ENCODE data around the gene MYL6B.
"Not testable (repeated sequence)": the region's sequence is repeated elsewhere in the genome, so short reads cannot be mapped to it uniquely, and the experiment has no call there.

MYL6B gene

DNA sequence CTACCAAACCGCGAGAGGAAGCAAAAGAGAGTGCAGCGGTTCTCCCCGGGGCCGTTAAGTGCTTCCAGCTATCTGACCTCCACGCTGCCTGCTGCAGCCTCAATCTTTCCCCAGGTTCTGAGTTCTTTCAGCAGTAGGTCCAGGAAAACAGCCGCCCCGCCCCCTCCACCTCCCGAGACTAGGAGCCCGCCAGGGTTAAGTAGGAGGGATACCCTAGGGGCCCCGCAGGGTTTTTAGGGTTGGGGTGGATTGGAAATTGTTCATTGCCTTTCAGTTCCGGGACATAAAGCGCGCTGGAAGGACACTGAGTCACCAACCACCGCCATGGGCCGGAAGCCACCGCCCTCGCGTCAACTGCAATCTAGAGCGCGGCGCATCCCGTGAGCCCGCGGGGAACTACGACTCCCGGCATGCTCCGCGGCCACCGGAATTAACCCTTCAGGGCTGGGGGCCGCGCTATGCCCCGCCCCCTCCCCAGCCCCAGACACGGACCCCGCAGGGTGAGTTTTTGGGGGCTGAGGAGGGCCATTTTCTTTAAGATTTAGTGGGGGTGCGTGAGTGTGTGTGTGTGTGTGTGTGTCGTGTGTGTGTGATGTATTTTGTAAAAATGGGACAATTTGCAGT is at the start of gene MYL6B:
TSS of gene MYL6B (plus strand) at position 456 of the 624 bp plus-strand sequence. CDS start 1,332 bp downstream, outside the sequence.
- DNase-seq: peak; percentile 88 to 92

DNA sequence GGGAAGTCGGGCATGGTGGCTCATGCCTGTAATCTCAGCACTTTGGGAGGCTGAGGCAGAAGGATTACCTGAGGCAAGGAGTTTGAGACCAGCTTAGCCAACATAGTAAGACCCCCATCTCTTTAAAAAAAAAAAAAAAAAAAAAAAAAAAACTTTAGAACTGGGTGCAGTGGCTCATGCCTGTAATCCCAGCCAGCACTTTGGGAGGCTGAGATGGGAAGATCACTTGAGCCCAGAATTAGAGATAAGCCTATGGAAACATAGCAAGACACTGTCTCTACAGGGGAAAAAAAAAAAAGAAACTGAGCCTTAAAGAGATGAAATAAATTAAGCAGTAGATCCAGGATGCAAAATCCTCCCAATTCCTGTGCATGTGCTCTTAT is 49.7 kb upstream of the MYL6B start:
- DNase-seq: no peak

DNA sequence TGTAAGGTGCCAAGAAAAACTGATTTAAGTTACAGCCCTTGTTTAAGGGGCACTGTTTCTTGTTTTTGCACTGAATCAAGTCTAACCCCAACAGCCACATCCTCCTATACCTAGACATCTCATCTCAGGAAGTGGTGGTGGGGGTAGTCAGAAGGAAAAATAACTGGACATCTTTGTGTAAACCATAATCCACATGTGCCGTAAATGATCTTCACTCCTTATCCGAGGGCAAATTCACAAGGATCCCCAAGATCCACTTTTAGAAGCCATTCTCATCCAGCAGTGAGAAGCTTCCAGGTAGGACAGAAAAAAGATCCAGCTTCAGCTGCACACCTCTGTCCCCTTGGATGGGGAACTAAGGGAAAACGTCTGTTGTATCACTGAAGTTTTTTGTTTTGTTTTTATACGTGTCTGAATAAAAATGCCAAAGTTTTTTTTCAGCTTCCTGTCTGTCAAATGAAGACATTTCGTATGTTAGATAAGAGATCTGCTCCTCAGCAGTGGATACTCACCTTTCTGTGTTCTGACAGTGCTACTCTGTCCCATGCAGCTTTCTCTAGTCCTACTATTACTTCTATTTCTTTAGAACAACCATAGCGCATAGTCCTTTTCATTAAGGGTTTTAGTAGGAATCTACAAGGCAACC is 49.2 kb upstream of the MYL6B start:
- DNase-seq: no peak

DNA sequence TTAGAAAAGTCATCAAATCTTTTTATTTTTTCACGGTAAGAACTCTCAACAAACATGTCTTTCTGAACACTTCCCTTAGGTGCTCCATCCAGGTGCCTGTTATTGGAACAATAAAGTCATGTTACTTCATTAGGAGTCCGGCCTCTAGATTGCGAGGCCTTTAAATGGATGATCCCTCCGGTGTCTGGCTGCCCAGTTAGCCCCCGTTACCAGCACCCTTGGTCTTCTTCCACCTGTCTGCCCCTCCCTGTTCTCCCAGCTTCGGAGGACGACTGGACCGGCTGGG is 48.6 kb upstream of the MYL6B start:
- DNase-seq: no peak

DNA sequence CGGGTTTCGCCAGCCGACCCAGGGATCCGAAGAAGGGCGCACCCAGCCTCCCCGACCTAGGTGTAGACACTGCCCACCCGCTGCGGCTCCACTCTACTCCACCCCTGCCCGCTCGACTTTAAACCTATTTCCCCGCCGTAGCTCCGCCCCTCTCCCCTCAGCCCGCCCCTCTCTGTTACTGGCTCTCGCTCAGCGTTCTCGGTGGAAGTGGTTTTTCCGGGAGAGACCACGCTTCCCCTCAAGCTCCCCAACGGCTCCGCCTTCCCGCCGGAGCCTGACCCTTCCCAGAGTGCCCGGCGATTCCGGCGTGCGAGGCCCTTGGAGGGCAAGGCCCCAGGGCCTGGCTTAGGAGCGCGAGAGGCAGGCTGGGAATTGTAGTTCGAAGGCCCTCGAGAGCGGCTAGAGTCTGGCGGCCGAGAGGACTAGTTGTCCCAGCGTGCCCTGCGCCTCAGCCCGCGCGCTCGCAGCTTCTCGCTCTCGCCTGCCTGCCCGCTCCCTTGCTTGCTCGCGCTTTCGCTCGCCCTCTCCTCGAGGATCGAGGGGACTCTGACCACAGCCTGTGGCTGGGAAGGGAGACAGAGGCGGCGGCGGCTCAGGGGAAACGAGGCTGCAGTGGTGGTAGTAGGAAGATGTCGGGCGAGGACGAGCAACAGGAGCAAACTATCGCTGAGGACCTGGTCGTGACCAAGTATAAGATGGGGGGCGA is 48.1 kb upstream of the MYL6B start, which contains the start of gene PA2G4:
TSS of gene PA2G4 (plus strand) at position 451 of the 706 bp plus-strand sequence. CDS start at position 630, 179 bp downstream.
- DNase-seq: peak; percentile 99

DNA sequence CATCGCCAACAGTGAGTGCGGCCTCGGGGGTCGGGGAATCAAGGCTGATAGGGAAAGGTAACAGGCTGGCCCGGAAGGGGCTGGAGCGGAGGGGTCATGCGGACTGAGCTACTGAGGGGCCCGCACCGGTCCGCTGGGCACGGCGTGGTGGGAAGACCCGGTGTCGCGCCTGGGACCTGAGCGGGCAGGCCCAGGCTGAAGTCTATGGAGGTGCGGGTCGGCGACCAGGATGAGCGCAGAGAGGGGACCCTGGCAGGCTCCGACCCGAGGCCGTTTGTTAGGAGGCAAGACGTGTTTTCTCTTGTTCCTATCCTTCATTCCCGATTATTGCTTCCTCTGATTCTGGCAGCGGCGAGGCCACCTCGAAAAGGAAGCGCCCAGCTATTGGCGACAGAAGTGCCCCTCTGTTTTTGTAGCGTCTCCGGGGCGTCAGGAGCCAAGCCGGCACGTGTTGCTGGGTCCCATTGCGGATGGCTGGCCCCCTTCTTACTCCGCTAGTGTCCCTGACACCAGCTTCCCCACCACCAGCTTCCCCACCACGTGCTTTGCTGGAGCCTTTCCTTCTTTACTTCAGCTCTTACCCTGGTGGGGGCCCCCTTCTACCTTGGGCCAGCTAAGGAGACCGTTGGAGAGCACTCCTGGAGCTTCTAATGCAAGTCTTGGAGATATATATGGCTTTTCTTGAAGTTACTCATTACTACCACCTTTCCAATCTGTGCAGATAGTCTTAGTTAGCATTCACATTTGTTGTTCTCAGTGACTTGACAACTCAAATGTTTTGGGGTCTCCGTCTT is 47.4 kb upstream of the MYL6B start:
- DNase-seq: peak in 1 of 2 experiments; percentile 13

DNA sequence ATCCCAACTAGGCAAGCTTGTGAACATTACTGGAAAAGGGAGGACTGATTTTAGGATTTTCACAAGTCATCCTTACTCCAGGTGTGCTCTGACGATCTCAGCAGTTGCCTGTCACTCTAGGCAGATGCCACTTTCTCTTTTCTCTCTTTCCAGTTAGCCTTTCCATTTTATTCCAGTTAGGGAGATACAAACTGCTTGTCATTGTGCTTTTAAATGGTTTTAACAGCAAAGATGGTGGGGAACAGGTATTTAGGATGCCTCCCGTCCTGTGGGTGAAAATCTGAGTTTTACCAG is 46.8 kb upstream of the MYL6B start:
- DNase-seq: no peak

DNA sequence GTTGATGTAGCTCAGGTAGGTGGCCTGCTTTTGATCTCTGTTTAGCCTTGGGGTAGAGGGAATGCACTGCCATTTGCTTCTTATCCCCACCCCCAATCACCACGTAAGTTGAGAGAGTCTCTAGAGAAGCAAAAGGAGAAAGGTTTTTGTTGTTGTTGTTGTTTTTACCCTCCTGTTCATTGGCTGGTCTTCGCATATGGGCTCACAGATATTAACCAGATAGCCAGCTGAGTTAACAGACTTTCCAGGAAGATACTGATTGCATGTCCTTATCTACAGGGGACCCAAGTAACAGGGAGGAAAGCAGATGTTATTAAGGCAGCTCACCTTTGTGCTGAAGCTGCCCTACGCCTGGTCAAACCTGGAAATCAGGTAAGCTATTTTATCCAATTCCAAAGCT is 45.1 kb upstream of the MYL6B start:
- no peak for DNase-seq

DNA sequence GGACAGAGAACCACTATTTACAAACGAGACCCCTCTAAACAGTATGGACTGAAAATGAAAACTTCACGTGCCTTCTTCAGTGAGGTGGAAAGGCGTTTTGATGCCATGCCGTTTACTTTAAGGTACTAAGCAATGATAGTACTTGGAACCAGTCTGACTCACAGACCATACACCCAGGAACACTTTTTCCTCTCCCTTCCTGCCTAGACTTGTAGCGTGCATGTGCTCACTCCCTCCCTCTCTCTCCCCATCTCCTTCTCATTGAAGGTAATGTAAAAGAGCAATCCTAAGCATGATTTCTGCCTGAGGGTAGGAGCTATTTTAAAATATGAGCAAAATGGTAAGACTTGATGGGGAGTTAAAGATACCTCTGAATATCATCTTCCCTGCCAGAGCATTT is 41.8 kb upstream of the MYL6B start:
- no peak for DNase-seq

DNA sequence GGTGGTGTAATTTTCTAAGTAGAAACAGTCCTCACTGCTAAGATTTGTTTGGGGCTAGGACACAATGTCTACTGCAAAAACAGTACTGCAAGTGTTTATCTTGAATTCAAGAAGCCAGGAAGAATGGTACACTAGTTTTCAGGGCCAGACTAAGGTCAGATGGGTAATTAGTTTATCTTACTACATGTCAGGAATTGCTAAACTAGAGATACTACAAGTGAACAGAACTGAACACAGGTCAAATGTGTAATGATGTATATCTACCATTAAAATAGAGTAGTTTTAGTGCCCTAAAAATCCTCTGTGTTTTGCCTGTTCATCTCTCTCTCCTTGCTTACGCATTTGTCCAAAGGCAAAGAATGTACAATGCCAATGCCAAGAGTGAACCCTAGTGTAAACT is 38.3 kb upstream of the MYL6B start:
- no peak for DNase-seq

DNA sequence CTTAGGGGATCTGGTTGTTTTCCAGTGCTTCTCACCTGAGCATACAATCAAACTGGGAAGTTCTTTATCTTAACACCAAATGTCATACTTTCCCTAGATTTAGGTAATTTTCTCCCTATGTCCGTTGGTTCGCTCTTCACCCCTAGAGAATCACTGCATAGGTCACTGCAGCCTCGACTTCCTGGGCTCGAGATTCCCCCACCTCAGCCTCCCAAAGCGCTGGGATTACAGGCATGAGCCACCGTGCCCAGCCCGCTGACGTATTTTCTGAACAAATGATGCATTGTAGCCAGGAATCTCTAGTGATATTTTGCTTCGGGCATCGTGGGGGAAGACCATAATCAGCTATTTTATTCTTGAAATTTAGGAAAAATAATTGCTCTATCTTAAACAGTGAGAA is 37.1 kb upstream of the MYL6B start:
- peak in 1 of 2 experiments; percentile 32 for DNase-seq

DNA sequence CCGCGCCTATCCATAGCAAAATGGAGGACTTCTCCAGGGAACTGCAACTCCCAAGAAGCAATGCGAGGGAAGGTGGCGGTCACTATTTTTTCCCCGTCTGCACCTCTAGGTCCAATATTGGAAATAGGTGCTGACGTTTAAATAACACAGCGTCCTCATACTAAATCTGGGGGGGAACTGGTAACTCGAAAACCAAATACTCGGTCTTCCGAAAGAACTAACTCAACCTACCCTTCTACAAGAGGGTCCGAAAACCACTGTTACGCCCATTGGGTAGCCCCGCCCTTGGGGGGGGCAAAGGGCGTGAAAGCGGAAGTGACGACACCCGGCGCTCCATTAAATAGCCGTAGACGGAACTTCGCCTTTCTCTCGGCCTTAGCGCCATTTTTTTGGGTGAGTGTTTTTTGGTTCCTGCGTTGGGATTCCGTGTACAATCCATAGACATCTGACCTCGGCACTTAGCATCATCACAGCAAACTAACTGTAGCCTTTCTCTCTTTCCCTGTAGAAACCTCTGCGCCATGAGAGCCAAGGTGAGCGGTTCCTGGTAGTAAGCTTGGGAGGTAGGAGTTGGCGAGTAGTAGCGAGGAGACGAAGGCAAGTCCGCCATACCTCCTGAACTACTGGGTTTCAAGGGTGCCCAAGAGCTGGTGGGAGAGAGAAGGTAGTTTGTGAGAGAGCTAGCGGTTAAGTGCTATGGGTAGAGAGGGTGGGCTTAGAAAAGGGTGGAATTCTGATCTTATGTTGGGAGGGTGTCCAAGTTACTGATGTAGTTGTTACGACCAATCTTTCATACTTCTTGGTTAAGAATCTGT is 35.9 kb upstream of the MYL6B start, which contains the start of gene RPL41:
TSS of gene RPL41 (plus strand) at position 367 of the 815 bp plus-strand sequence.
- DNase-seq: peak; percentile 93 to 95

DNA sequence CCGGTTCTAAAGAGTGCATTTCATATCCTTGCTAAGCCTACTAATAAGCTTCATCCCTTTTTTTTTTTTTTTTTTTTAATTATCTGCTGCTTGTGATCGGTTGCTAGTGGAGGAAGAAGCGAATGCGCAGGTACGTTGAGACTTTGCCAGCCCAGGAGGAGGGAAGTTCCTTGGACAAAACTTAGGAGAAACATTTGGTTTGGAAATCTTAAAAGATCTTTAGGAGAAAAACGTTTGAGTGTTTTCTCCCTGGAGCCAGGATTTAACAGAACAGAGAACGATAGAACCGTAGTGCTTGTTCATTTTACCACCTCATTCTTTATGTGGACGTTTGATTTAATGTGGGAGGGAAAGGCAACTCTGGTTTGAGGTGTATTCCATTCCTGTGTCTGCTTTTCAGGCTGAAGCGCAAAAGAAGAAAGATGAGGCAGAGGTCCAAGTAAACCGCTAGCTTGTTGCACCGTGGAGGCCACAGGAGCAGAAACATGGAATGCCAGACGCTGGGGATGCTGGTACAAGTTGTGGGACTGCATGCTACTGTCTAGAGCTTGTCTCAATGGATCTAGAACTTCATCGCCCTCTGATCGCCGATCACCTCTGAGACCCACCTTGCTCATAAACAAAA is 35.2 kb upstream of the MYL6B start:
- DNase-seq: not testable (repeated sequence)

DNA sequence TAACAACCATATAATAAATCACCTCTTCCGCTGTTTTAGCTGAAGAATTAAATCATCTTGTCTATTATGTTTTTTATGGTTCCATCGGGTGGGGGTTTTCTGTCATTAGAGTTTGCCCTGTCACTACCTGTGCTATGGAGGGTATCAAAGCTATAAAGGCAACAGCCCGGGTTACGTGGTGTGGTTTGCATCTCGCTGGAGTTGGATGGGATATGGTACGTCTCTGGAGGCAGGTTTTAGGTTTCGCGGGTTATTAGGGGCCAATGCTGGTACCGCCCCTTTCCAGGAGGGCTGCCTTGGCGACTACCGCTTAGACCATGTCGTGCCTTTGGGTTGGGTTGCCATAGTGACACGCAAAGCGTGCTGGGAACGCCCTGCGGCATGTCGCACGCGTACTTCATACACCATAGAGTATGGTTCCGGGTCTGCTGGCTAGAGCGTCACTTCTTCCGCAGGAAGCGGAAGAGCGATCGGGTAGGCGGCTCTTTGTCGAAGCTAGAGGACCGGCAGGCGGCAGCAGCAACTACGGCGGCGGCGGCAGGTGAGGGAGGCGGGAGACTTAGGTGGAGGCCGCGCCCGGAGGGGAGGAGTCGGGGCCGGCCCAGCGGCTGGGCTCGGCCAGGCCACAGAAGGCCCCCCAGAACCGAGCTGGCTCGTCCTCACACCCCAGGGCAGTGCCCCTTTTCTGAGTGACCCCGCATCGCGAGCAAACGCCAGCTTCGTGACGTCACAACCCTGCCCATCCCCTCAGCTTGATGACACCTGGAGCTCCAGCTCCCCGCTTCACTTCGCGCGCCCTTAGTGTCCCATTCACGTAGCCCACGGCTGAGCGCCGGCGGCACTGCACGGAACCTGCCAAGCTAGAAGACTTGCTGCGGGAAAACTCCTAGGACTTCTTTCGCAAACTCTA is 34.4 kb upstream of the MYL6B start, which contains the start of gene ZC3H10:
TSS of gene ZC3H10 (plus strand) at position 489 of the 910 bp plus-strand sequence. CDS start 2,297 bp downstream, outside the sequence.
- peak; percentile 99 for DNase-seq

DNA sequence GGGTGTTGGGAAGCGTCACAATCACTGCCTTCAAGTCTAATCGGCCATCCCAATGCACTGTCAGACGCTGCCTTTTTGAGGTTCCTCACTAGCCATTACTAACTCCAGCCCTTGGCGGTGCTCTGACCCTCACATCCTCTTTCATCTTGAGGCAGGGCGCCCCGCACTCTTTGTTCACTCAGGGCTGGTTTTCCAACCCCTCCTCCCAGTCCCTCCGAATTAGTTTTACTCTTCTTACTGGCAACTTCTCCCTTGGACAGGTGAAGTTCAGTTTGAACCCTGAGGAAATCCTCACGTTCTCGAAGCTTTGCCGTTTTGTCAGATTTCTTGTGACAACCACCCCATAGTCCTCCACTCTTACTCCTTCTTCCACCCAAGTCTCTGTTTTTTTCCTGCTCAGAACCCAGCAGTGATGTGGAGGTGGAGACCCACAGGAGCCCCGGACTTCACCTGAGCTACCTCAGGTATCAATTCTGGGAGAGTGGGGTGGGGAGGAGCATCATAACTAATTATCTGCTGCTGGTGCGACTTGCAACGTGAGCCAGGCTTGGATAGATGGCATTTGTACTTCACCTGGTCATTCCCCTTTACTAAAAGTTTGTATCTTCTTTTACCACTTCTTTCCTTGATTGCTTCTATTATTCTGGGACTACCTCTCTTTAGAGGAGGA is 33.6 kb upstream of the MYL6B start:
- DNase-seq: no peak

DNA sequence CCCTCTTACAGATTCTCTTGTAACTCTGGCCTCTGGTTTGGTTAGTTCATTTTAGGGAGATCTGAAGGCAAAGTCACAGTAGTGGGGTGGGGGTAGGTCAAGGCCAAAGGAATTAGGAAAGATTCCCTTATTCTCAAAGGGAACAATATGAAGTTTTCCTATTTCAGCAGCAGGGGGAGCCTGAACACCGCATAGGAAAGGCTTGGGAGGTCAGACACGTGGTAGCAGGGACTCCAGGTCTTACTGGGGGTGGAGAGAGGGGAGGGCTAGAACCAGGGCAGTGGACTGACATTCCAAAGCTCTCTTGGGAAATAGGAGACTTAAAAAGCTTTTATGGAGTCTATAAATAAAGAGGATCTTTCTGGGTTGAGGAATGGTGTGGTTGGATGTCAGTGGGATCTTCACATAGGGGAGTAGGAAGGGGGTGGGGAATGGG is 33.0 kb upstream of the MYL6B start:
- DNase-seq: peak; percentile 84 to 86

DNA sequence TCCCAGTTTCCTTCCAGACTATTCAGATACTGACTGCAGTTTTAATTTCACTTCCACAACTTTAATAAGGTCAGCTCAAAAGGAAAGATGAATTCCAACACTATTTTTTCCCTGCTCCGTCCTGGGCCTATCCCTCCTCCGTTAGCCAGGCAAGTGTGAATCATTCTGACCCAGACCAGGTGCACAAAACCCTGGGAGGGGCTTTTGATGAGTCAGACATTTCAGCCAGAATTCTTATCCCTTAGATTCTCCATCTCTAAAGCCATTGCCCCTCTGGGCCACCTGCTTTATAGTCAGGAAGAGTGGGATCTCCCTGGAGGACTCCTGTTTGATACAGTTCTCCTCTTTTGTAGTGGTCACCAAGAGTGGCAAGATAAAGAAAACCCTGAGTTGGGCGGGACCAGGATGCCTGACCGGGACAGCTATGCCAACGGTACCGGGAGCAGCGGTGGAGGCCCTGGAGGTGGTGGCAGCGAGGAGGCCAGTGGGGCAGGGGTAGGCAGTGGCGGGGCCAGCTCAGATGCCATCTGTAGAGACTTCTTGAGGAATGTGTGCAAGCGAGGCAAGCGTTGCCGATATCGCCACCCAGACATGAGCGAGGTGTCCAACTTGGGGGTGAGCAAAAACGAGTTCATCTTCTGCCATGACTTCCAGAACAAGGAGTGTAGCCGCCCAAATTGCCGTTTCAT is 32.1 kb upstream of the MYL6B start:
- DNase-seq: no peak

DNA sequence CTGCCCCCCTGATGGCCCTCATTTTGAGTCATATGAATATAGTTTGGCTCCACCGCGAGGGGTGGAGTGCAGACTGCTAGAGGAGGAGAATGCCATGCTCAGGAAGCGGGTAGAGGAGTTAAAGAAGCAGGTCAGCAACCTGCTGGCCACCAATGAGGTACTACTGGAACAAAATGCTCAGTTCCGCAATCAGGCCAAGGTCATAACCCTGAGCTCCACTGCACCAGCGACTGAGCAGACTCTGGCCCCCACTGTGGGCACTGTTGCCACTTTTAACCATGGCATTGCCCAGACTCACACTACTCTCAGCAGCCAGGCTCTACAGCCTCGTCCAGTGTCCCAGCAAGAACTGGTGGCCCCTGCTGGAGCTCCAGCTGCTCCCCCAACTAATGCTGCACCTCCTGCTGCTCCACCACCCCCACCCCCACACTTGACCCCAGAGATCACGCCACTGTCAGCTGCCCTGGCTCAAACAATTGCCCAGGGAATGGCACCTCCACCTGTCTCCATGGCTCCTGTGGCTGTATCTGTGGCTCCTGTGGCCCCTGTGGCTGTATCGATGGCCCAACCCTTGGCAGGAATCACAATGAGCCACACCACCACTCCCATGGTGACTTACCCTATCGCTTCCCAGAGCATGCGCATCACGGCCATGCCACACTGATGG is 31.1 kb upstream of the MYL6B start:
- no peak for DNase-seq

DNA sequence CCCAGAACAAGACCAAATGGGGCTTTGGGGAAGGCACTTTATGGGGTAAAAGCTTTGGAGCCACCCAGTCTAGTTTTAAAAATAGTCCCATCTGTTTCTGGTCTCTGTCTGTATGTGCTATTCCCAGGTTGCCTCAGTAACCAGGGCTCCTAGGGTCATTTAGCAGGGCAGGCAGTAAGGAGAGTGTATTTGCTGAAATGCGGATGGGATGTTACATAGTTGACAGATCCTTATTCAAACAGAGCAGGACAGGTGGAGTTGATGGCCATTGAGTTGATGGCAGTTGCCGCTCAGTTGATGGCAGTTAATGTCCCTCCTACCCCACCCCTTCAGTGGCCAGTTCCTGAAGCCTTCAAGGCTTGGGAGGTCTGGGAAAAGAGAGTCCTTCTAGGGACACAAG is 29.8 kb upstream of the MYL6B start:
- peak in 1 of 2 experiments; percentile 61 for DNase-seq

All from NCI-H2081 (cell line).